Measurements from ENCODE around the gene CSNK1G3. TPM values are rescaled to one million over a fixed set of nuclear protein-coding genes. Genes with fewer than 3 reads are reported as not detected.

The CSNK1G3 gene
- total RNA-seq, 1 donor from 2014 or later: 86.6 TPM

DNA sequence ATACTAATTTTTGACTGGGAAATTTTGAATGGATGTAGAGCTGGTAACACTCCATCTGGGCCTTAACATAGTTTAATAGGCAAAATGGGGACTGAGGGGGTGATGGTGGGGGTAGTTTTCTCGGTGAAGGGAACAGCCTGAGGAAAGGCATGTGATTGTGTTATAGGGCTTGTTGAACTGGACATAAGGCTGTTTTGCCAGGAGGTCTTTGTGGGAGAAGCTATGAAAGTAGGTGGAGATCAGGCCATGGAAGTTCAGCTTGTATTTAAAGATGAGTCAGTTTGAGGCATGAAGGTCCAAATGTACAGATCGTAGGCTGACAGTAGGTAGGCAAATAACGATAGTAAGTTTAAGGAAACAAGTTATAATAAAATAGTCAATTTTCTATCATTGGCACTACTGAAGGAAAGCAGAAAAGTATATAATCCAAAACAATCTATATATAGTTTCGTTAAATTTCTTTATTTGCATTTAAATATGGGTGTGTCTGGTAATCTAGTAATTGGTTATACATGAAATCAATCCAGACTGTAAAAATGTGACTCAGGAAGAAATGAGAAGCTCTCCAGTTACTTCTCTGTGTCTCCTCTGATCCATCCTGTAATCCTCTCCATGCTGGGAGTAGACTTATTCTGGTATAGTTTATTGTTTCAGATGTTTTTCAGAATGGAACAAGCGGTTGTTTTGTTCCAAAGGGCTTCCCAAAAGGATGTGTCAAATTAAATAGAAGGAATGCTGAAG is 2.8 kb downstream of the CSNK1G3 start:
- no peak for DNase-seq

DNA sequence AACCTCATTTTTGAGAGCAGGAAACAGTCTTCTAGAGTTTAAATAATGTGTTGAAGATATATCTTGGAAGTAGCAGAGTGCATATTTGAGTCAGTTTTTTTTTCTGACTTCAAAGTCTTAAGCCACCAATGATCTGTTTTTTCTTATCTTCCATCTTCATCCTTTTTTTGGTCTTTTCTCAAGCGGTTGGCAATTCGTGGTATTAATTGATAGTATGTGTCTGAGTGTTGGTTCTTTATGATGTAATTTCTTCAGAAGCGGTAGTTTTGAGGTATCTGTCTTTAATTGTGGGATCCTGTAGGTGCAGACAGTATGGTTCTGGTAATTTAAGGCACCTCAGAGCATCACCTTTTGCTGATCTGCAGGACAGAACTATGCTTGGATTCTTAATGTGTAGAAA is 3.9 kb downstream of the CSNK1G3 start:
- DNase-seq: no peak

GRCh38 chr5:123517476-123517875 is 5.5 kb downstream of the CSNK1G3 start:
- no peak for DNase-seq

DNA sequence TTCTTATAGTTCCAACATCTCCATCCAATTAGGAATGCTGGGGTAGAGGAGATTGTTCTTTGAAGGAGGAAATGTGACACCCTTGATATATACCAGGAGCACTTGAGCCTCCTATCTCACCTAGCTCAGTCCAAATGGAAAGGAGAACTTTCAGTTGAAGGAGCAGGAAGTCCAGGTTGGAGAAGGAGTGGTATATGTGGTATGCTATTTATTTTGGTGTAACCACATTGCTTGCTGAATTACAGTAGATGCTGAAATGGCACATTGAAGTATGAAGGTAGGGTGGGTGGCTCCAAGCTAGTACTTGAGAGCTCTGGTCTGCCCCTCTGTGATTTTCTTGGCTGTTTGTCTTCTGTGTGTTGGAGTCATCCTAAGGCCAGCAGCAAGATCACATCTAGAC is 6.1 kb downstream of the CSNK1G3 start:
- no peak for DNase-seq

GRCh38 chr5:123520677-123521247 is 8.8 kb downstream of the CSNK1G3 start:
- no peak for DNase-seq

GRCh38 chr5:123524146-123524545 is 12.2 kb downstream of the CSNK1G3 start:
- DNase-seq: no peak

- DNase-seq: no peak
Measured at GRCh38 chr5:123527190-123527589, 15.2 kb downstream of the CSNK1G3 start.

DNA sequence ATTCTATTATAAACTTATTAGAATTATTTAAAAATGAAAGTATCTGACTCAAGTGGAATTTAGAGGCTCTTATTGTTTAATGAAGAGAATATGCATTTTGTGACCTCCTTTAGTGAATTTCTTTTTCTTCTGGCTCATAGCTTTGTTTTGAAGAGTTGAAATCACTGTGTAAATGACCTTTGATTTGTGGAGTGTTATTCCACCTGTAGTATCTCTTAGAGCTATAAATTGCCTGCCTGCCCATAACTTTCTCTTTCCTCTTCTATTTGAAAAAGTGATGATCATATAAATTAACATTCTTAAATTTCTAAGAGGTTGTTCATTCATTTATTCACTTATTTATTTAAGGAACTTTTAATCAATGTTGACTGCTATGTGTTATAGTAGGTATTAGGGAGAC is 16.1 kb downstream of the CSNK1G3 start:
- DNase-seq: no peak

DNA sequence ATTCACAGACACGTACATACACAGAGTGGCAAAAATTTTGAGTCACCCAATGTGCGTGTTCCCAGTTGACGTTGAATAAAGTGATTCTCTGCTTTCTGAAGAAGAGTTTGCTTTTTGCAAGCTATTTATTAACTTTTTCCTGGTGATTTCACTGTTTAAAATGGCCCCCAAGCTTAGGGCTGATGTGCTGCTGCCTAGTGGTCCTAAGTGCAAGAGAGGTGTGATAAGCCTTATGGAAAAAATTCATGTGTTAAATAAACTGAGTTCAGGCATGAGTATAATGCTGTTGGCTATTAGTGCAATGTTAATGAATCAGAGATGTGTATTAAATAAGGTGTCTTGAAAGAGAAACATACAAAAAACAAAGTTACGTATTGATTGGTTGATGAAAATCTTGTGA is 16.9 kb downstream of the CSNK1G3 start:
- DNase-seq: no peak

GRCh38 chr5:123530728-123531127 is 18.8 kb downstream of the CSNK1G3 start:
- DNase-seq: no peak

DNA sequence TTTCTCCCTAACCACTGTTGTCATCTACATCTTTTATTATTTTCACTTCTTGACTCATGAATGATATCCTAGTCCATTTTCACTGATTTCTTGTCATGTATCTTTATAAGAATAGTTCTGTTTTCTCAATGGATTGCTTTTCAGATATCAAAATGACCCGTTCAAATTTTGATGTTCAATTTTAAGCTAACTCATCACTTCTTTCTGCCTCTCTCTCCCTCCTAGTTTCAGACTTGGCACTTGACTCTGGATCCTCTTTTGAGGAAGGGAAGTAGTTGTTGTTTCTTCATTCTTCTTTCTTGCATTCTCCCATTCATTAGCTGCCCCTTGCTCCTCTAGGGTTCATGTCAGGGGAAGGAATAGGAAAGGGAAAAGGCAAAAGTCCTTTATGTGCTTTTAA is 23.7 kb downstream of the CSNK1G3 start:
- no peak for DNase-seq

- no peak for DNase-seq
Measured at GRCh38 chr5:123537256-123537655, 25.3 kb downstream of the CSNK1G3 start.

- DNase-seq: no peak
Measured at GRCh38 chr5:123537845-123538244, 25.9 kb downstream of the CSNK1G3 start.

GRCh38 chr5:123538670-123539459 is 26.9 kb downstream of the CSNK1G3 start:
- DNase-seq: no peak

DNA sequence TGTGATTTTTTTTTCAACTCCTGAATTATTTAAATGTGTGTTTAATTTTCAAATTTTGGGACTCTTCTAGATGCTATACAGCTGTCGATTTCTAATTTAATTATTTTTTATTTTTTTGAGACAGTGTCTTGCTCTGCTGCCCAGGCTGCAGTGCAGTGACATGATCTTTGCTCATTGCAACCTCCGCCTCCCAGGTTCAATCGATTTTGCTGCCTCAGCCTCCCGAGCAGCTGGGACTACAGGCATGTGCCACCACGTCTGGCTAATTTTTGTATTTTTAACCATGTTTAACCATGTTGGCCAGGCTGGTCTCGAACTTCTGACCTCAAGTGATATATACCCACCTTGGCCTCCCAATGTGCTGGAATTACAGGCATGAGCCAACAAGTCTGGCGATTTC is 28.6 kb downstream of the CSNK1G3 start:
- DNase-seq: no peak

DNA sequence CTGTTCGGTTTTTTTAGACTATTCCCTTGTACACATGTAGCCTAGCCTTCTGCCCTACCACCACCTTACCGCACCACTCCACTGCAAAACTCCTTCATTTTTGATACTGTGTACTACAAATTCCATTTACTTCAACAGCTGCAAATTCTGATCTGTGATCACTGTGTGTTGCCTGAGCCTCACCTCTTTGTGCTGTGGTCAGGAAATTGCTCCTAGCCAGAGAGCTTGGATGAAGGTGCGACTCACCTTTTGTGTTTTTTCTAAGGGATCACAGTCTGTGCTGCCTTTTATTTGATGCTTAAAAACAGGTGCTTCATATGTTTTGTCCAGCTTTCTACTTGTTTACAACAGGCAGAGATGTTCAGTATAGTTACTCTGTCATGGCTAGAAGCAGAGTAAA is 31.5 kb downstream of the CSNK1G3 start:
- no peak for DNase-seq

GRCh38 chr5:123545506-123545905 is 33.5 kb downstream of the CSNK1G3 start:
- DNase-seq: peak; percentile 13

GRCh38 chr5:123546657-123547056 is 34.7 kb downstream of the CSNK1G3 start:
- no peak for DNase-seq

- DNase-seq: no peak
Measured at GRCh38 chr5:123549256-123549904, 37.4 kb downstream of the CSNK1G3 start.

GRCh38 chr5:123554601-123555000 is 42.6 kb downstream of the CSNK1G3 start:
- DNase-seq: no peak

DNA sequence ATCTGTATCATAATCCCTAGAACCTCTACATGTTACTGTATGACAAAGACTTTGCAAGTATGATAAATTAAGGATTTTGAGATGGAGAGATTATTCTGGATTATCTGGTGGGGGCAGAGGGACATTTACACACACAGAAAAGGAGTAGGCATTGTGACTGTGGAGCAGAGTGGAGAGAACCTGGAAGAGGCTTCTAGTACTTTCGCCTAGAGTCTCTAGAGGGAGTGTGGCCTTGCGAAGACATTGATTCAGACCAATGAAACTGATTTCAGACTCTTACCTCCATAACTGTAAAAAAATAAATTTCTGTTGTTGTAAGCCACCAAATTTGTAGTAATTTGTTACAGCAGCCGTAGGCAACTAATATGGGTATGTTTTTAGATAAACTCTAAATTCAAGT is 45.9 kb downstream of the CSNK1G3 start:
- no peak for DNase-seq

DNA sequence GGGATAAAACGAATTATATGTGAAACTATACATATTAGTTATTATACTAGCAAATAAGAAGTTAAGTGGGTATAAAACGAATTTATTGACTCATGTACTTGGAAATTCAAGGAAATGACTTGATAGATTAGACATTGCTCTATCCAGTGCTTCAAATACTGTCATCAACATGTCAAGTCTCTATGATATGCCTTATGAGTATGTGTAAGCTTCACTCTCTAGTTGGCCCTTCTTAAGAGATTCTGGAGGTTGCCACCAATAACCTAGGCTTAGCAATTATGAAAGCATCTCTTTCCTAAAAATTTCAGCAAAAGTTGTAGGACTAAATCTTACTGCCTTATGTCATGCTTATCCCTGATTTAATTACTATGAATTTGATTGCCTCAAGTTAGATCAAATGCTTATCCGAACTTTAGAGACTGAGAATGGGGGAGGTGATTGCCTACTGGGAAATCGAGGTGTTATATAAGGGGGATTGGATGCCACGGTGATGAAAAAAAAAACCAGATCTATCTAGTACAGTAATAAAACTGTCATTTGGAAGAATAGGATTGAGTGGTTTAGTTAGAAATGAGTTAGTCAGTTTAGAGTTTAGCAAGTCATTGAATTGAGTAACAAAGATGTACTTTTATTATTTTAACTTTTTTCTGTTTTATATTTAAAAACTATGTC is 46.9 kb downstream of the CSNK1G3 start:
- DNase-seq: no peak

GRCh38 chr5:123559434-123559775 is 47.4 kb downstream of the CSNK1G3 start:
- DNase-seq: no peak
